Stimulated activated CD4-positive, alpha-beta T cell treated with anti-CD3 and anti-CD28 coated beads, TNF-alpha, amount 100 ng/mL, for 1 hour (primary cell): ENCODE measurements around the gene IRS4.

Source experiments
- DNase-seq, 3 donors: peaks; one replicate each; pipeline ENCODE4 v3.0.0-alpha.2; 2020; ENCODE audit warnings: low read depth in 3 of 3, low spot score in 1 of 3

Gene IRS4

DNA sequence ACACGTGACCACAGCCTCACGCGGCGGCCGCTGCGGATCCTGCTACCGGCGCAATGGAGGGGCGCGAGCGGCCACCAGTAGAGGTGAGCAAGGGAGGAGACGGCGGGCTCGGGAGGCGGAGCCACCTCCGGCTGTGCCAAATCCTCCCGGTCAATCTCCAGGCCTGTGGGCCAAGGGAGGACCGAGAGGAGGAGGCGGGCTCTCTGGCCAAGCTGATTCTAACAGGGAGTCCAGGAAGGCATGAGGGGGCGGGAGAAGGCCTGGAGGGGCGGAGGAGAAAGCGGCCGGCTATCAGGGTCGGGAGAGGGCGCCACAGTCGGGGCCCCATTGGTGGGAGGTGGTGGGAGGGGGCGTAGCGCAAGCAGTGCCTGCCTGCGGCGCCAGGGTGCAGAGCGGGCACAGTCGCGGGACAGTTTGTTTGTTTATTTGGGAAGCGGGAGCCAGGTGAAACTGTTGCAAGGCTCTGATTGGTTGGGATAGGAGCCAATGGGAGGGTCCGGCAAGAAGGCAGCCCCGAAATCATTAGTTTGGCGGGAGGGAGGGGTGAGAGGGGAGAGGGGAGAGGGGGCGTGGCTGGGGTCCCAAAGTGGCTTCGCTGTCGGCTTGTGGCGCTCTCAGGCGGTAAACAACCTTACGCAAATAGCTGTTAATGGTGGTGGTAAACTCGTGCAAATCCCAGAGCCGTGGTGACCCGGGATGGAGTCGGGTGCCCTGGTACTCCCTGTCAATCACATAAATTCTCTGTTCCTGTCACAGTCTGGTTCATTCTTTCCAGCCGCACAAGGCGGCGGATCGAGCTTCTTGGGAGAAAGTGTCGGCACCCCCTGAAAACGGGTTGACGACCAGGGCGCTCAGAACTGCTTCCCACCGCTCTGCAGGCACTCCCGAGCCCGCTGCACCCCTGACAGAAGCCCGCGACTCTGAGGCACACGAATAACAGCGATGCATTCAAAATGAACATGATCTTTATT is at the start of gene IRS4:
IRS4 (minus strand) TSS at position 55 of the 971 bp plus-strand sequence.
- no peak for DNase-seq

DNA sequence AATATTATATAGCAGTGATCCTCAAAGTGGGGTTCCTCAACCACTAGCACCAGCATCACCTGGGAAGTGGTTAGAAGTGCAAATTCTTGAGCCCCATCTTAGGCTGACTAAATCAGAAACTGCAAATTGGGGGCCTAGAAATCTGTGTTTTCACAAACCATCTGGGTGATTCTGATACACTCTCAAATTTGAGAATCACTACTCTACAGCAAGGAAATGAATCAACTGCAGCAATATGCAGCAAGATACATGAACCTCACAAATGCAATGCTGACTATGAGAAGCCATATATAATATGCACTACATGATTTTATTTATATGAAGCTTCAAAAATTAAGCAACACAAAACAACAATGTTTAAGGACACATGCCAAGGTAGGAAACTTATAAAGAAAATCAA is 36.2 kb upstream of the IRS4 start:
- DNase-seq: no peak

DNA sequence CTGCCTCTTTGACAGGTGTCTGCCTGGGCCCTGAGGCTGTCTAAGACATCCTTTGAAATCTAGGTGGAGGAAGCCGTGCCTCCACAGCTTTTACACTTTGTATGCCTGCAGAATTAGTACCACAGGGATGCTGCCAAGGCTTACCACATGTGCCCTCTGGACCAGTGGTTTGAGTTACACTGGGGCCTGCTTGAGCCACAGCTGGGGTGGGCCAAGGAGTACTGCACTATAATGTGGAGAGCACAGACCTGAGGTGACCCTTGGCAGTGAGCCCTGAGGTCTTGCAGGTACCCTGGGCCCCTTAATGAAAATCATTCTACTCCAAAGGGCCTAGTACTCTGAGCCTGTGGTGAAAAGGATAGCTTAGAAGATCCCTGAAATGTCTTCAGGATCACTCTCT is 27.2 kb upstream of the IRS4 start:
- no peak for DNase-seq

DNA sequence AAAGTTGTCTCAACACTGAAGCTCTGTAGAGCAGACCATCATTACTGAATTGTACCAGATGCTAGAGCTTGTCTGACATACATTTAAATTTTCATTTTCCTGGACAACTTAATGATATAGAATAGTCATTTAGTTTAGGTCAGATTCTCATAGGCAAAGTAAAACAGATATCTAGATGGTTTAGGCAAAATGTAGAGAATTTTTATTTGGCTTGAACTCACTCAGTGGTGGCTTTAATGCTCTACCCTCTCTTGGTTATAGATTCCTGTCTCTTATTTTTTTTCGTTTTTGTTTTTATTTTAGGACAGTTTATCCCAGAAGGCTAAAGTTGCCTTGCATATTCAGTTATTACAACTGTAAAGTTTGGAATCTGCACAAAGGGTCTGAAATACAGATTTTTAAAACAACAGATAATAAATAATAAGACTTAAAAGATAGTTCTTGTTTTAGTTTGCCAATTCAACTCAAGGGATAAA is 4.0 kb upstream of the IRS4 start:
- no peak for DNase-seq

DNA sequence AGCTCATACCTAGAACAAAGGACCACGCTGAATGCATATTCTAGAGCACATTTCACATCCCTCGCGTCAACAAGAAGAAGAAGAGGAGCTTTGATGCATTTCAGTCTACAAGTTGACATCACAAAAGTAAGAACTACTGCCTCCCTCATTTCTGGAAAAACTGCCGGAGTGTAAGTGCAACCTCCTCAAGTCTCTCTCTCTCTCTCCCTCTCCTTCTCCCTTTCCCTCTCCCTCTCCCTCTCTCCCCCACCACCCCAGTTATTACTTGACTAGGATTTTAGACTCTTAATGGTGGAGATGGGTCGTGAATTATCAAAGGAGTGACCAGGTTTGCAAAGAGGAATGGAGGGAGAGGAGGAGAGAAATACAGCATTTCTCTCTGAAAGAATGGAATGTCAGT is 1.4 kb upstream of the IRS4 start:
- DNase-seq: no peak

DNA sequence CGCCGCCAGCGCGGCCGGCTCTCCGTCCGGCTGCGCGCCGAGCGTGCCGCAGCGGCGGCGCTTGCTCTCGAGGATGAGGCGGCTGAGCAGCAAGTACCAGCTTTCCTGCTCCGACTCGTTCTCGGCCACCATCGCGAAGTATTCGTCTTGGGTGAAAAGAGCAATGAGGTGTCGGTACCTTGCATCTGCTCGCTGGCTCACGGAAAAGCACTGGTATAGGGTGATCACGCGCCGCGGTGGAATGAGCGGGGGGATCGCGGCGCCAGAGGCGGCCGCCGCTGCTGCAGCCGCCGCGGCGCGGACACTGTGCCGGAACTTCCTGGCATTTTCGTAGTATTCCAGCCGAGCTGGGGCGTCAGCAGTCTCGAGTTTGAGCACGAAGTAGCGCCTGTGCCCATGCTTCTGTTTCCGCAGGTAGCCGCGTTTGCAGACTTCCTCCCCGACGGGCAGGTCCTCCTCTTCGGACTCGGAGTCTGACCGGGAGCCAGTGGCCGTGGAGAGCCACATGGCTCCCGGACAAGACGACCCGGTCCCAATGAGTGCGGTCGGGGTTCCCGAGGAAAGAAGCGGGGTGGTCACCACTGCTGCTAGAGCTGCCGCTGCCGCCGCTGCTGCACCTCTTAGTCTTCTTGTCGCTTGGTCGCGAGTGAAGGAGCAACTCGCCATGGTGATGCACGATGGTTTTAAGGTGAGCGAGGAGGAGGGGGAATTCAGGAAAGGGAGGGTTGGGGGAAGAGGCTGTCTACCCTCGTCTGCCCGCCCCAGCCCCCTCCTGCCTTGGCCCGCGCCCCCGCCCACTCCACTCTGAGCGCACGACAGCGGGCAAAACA is 469 bp downstream of the IRS4 start:
- no peak for DNase-seq

DNA sequence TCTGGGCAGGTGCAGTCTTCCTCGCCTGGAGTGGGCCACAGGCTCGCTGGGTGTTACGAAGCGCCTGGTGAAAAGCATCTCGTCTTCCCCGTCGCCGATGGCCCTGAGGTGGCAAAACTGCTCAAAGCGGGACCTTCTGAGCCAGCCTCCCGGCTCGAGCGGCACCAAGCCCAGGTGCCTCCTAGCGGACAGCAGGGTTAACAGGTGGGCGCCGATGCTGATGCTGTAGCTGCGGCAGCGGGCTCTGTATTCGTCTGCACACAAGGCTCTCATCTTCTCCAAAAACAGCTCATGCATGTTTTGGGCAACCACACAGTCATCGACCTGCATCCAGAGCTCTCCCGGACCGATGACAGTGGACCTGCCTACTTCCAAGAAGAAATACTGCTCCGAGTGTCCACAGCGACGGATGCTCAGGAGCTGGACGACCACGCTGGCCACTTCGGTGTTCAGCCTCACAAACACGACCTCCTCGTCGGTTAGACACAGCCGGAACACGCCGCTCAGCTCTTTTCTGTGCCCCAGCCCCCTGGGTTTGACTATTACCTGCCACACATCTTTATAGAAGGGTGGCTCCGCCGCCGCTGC is 1.2 kb downstream of the IRS4 start:
- no peak for DNase-seq

DNA sequence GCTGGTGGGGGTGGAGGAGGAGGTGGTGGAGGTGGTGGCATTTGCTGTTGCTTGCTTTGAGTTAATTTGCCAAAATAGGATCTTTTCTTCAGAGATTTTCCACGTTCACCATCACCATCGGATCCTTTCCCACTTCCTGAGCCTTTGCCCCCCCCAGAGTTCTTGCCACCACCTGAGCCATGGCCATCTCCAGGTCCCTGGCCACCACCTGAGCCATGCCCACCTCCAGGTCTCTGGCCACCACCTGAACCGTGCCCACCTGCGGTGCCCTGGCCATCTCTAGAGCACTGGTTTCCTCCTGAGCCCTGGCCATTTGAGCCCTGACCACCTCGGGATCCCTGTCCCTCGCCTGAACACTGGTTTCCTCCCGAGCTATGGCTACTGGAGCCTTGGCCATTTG is 1.9 kb downstream of the IRS4 start:
- DNase-seq: no peak

DNA sequence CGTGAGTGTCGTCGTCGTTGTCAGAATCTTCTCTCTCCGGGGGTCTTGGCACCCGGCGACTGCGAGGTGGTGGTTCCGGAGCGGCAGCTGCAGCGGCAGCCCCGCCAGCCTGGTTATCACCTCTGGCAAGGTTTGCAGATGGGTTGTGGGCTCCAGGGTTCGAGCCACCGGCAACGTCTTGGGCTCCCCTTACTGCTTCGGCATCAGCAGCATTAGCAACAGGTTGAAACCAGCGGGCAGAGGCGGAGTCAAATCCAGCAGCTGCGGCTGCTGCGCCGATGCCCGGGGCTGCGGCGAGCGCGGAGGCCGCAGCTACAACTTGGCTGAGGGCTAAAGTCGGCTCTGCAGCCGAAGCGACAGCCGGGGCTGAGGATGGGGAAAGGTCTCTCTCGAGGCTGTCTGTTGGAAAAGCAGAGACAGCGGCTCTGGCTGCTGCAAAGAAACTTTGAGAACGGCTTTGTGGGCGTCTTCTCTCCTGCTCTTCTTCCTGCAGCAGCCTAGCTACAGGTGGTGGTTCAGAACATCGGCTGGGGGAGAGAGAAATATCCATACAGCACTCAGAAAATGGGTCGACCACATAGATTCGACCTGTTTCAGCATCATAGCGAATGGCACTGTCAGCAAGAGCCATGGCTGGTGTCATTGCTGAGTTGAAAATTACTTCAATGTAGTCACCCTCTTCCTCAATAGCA is 3.6 kb downstream of the IRS4 start:
- DNase-seq: no peak

DNA sequence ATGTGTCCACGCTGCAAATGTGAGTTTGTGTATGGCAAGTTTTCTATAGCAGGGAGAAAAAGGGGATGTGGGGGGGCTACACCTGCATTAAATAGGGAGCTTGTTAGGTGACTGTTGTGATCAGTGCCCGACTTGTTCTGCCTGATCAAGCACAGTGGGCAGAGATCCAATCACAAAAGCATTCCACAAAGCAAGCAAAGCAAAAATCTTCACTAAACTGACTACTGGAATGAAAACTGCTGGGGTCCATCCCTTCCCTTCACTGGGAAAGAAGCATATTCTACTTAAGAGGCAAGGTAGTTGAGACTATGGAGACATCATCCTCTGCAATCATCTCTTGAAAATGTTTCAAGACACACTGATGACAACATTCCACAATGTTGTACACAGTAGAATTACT is 5.2 kb downstream of the IRS4 start:
- no peak for DNase-seq

DNA sequence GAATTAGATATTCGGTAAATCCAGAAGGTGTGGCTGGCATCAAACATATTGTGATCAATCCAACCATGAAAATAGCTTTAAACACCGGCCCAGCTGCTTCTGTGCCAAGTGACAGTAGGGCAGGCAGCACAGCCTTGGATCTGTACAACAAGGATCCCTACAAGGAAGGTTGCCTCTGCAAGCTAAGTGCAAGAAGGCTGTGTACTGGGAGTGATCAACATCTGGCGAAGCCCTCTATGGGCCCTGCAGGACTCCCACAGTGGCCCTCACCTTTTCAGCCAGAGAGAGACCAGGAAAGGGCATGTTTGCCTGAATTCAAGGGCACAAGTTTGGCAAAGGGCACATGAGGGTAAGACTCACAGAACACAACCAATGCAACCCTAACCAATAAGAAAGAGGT is 9.6 kb downstream of the IRS4 start:
- no peak for DNase-seq

DNA sequence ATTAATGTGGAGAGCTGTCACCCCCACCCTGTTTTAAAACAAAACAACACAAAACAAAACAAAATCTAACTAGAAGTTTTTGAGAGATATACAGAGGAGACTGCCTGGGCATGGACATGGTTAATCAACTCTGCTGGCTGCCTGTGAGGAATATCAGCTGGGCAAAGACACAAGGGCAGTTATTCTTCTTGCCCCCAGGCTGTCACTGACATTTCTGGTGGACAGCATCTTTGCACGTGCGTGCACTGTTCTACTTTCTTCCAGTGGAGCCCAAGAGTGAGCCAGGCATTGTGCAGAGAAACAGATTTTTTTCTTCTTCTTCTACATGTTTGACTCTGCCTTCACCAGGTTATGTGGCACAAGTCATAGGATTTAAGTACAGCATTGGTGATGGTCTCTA is 13.8 kb downstream of the IRS4 start:
- no peak for DNase-seq

DNA sequence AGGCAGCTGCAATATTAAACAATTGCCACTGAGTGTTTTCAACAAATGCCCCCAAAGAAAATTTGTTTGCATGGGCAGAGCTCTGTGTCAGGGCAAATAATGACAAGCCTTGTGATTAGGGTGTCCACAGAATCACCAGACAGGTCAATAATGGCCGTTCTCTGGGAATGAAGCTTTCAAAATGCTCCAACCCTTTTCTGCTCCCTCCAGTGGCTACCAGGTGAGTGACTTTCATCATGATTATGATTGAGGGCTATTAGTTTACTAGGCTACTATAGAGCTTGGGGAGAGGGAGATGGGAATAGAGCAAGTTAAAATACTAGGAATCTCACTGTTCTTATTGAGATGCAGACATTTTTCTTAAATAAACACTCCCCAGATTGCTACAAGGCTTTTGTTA is 23.5 kb downstream of the IRS4 start:
- no peak for DNase-seq

DNA sequence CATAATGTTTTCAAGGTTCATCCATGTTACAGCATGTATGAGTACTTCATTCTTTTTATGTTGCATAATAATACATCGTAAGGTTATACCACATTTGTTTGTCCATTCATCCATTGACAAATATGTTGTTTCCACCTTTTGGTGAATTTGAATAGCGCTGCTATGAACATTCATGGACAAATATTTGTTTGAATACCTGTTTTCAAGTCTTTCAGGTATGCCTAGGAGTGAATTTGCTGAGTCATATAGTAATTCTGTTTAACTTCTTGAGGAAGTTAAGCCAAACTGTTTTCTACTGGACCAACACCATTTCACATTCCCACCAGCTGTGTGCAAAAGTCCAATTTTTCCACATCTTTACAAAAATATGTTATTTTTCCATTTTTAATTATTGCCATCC is 31.5 kb downstream of the IRS4 start:
- DNase-seq: no peak

DNA sequence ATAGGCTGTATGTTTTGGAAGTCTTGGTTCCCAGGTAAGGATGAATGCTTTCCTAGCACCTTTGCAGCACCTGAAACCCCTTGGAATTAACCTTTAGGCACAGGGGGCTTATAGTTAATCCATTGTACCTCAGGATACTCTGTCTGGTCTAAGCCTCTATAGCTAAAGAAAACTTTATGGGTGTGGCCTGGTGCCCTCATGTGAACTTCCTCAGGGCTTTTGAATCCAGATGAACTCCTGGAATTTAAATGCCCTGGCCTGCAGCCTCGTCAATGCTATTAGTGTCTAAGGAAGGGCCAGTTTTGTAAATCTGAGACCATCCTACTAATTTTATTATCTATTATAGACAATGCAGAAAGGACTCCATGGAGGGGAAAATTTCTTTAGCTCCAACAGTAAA is 33.8 kb downstream of the IRS4 start:
- no peak for DNase-seq

DNA sequence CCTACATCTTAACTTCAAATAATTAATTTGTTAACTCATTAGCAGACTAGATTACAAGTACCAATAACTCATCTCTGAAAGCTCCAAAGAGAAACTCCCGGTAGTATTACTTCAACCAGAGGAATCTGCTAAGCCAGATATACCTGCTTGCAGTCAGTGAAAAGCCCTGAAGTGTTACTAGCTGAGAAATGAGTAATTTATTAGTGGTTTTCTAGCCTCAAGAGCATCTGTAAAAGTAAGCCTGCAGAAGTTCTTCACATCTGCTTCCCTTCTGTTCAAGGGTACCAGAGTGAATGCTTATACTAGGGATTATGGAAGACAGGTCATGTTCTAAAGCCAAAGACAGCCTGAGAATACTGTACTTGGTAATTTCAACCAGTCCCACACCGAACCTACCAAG is 34.7 kb downstream of the IRS4 start:
- no peak for DNase-seq

DNA sequence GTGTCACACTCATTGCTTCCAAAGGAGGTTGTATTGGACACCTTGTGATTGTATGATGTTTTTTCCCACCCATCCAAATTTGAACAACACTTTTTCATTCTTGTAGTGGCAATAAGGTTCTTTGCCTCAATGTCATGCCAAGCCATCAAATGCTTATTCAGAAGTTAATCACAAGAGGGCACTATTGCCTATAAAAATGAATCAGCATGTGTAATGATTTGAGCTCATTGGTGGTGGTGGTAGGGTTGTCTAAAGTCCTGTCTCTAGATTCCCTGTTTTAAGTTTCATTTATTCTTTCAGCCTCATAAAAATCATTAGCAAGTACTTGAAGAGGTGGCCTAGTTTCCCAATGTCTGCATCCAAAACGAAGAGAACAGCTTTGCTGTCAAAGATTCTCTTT is 37.0 kb downstream of the IRS4 start:
- DNase-seq: no peak

DNA sequence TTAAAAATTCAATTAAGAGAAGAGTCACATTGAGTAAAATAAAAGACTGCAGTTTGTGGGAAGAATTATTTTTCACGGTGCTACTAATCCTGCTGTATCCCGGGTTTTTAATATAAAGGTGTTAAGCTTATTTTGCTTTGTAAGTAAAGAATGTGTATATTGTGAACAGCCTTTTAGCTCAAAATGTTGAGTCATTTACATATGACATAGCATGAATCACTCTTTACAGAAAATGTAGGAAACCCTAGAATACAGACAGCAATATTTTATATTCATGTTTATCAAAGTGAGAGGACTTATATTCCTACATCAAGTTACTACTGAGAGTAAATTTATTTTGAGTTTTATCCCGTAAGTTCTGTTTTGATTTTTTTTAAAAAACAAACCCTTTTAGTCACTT is 39.7 kb downstream of the IRS4 start:
- DNase-seq: no peak
